ENCODE data around the gene EHHADH.

EHHADH gene

GRCh38 chr3:185212559-185212958 lies 41.3 kb downstream of the EHHADH start:
- H3K9me3 ChIP-seq (ENCODE audit: control insufficient read depth, low read length): no peaks in the 10 kb centered on the region
- no peak overlapping the region for H2BK12ac ChIP-seq (ENCODE audit: low read length in 2 of 2)

GRCh38 chr3:185212086-185212485 lies 41.8 kb downstream of the EHHADH start:
- DNase-seq: no peak
- Histone ChIP-seq H2BK120ac (ENCODE audit: low read depth, low read length) (no peak overlapping the region), H3K9ac (ENCODE audit: low read length) (no peak overlapping the region), H3K14ac (ENCODE audit: low read length in 2 of 2) (no peak overlapping the region), H2BK12ac (ENCODE audit: low read length in 2 of 2) (no peak overlapping the region), H4K8ac (ENCODE audit: low read length) (no peak overlapping the region), H3K9me3 (ENCODE audit: control insufficient read depth, low read length) (no peaks in the 10 kb centered on the region), H3K27me3 (ENCODE audit: control insufficient read depth in 1 of 2, insufficient read depth in 1 of 2, low read length in 2 of 2) (no peaks in the 10 kb centered on the region), H3K4me1 (ENCODE audit: control insufficient read depth, insufficient read depth, low read depth, low read length) (peaks cover 3% of the 10 kb centered on the region), H3K4me2 (ENCODE audit: low read length, poor library complexity, severe bottlenecking) (no peak overlapping the region), H2BK5ac (ENCODE audit: low read depth, low read length, poor library complexity, severe bottlenecking) (no peak overlapping the region), H4K91ac (ENCODE audit: low read length) (no peak overlapping the region), H3K4ac (ENCODE audit: low read depth in 1 of 2, low read length in 2 of 2) (no peak overlapping the region), H2AK5ac (ENCODE audit: low read length, severe bottlenecking) (no peak overlapping the region), H3K27ac (ENCODE audit: low read length, poor library complexity, severe bottlenecking) (no peak overlapping the region), H3K4me3 (ENCODE audit: insufficient read depth in 1 of 2, low read depth in 1 of 2, low read length in 2 of 2) (no peak overlapping the region), H2AFZ (ENCODE audit: low read depth, low read length) (no peak overlapping the region), H3K23ac (ENCODE audit: low read length in 2 of 2) (no peak overlapping the region), H2BK15ac (ENCODE audit: low read depth, poor library complexity, severe bottlenecking) (no peak overlapping the region), H3K18ac (ENCODE audit: low read depth in 1 of 2, low read length in 2 of 2) (no peak overlapping the region), H3K79me1 (replicated peaks; ENCODE audit: low read length, poor library complexity, severe bottlenecking) (no peaks in the 10 kb centered on the region), H3K36me3 (ENCODE audit: control insufficient read depth in 1 of 2, insufficient read depth in 2 of 2, low read depth in 1 of 2, low read length in 2 of 2) (no peaks in the 10 kb centered on the region)
- WGBS: 94% methylated on average over 4 of the region's 4 CpGs

More at GRCh38 chr3:185212559-185212958, 41.3 kb downstream of the EHHADH start:
- H3K18ac ChIP-seq (ENCODE audit: low read depth in 1 of 2, low read length in 2 of 2): no peak overlapping the region
- H3K79me1 ChIP-seq (replicated peaks; ENCODE audit: low read length, poor library complexity, severe bottlenecking): no peaks in the 10 kb centered on the region
- no peaks in the 10 kb centered on the region for H3K27me3 ChIP-seq (ENCODE audit: control insufficient read depth in 1 of 2, insufficient read depth in 1 of 2, low read length in 2 of 2)
- no peak overlapping the region for H3K27ac ChIP-seq (ENCODE audit: low read length, poor library complexity, severe bottlenecking)
- H2BK15ac ChIP-seq (ENCODE audit: low read depth, poor library complexity, severe bottlenecking): no peak overlapping the region
- no peak overlapping the region for H3K14ac ChIP-seq (ENCODE audit: low read length in 2 of 2)
- H3K36me3 ChIP-seq (ENCODE audit: control insufficient read depth in 1 of 2, insufficient read depth in 2 of 2, low read depth in 1 of 2, low read length in 2 of 2): no peaks in the 10 kb centered on the region
- no peak overlapping the region for H2BK5ac ChIP-seq (ENCODE audit: low read depth, low read length, poor library complexity, severe bottlenecking)
- no peak overlapping the region for H2AK5ac ChIP-seq (ENCODE audit: low read length, severe bottlenecking)
- DNase-seq: no peak
- 89% methylated on average over 3 of the region's 5 CpGs for WGBS
- H3K23ac ChIP-seq (ENCODE audit: low read length in 2 of 2): no peak overlapping the region
- H3K4me1 ChIP-seq (ENCODE audit: control insufficient read depth, insufficient read depth, low read depth, low read length): peaks cover 4% of the 10 kb centered on the region
- no peak overlapping the region for H2AFZ ChIP-seq (ENCODE audit: low read depth, low read length)
- H2BK120ac ChIP-seq (ENCODE audit: low read depth, low read length): no peak overlapping the region
- H3K9ac ChIP-seq (ENCODE audit: low read length): no peak overlapping the region
- no peak overlapping the region for H4K8ac ChIP-seq (ENCODE audit: low read length)
- no peak overlapping the region for H4K91ac ChIP-seq (ENCODE audit: low read length)
- H3K4me3 ChIP-seq (ENCODE audit: insufficient read depth in 1 of 2, low read depth in 1 of 2, low read length in 2 of 2): no peak overlapping the region
- H3K4ac ChIP-seq (ENCODE audit: low read depth in 1 of 2, low read length in 2 of 2): no peak overlapping the region
- H3K4me2 ChIP-seq (ENCODE audit: low read length, poor library complexity, severe bottlenecking): no peak overlapping the region

- Histone ChIP-seq H2AK5ac (ENCODE audit: low read length, severe bottlenecking) (no peak overlapping the region), H3K4me1 (ENCODE audit: control insufficient read depth, insufficient read depth, low read depth, low read length) (no peaks in the 10 kb centered on the region), H3K36me3 (ENCODE audit: control insufficient read depth in 1 of 2, insufficient read depth in 2 of 2, low read depth in 1 of 2, low read length in 2 of 2) (no peaks in the 10 kb centered on the region), H3K14ac (ENCODE audit: low read length in 2 of 2) (no peak overlapping the region), H2AFZ (ENCODE audit: low read depth, low read length) (no peak overlapping the region), H3K27me3 (ENCODE audit: control insufficient read depth in 1 of 2, insufficient read depth in 1 of 2, low read length in 2 of 2) (no peaks in the 10 kb centered on the region), H3K9ac (ENCODE audit: low read length) (no peak overlapping the region), H2BK15ac (ENCODE audit: low read depth, poor library complexity, severe bottlenecking) (no peak overlapping the region), H2BK12ac (ENCODE audit: low read length in 2 of 2) (no peak overlapping the region), H3K4me3 (ENCODE audit: insufficient read depth in 1 of 2, low read depth in 1 of 2, low read length in 2 of 2) (no peak overlapping the region), H2BK120ac (ENCODE audit: low read depth, low read length) (no peak overlapping the region), H3K18ac (ENCODE audit: low read depth in 1 of 2, low read length in 2 of 2) (no peak overlapping the region), H4K91ac (ENCODE audit: low read length) (no peak overlapping the region), H4K8ac (ENCODE audit: low read length) (no peak overlapping the region), H3K9me3 (ENCODE audit: control insufficient read depth, low read length) (no peaks in the 10 kb centered on the region), H2BK5ac (ENCODE audit: low read depth, low read length, poor library complexity, severe bottlenecking) (no peak overlapping the region), H3K79me1 (replicated peaks; ENCODE audit: low read length, poor library complexity, severe bottlenecking) (no peaks in the 10 kb centered on the region), H3K4ac (ENCODE audit: low read depth in 1 of 2, low read length in 2 of 2) (no peak overlapping the region), H3K27ac (ENCODE audit: low read length, poor library complexity, severe bottlenecking) (no peak overlapping the region), H3K4me2 (ENCODE audit: low read length, poor library complexity, severe bottlenecking) (no peak overlapping the region), H3K23ac (ENCODE audit: low read length in 2 of 2) (no peak overlapping the region)
- DNase-seq: no peak
- 97% methylated on average over 3 of the region's 4 CpGs for WGBS
These were observed 43.2 kb downstream of the EHHADH start for GRCh38 chr3:185210621-185211142.

GRCh38 chr3:185208823-185209222 lies 45.0 kb downstream of the EHHADH start:
- H3K4ac ChIP-seq (ENCODE audit: low read depth in 1 of 2, low read length in 2 of 2): no peak overlapping the region
- no peak overlapping the region for H3K14ac ChIP-seq (ENCODE audit: low read length in 2 of 2)
- no peak overlapping the region for H2AFZ ChIP-seq (ENCODE audit: low read depth, low read length)
- H2BK120ac ChIP-seq (ENCODE audit: low read depth, low read length): no peak overlapping the region
- H4K91ac ChIP-seq (ENCODE audit: low read length): no peak overlapping the region
- no peak overlapping the region for H2BK15ac ChIP-seq (ENCODE audit: low read depth, poor library complexity, severe bottlenecking)
- no peak overlapping the region for H2AK5ac ChIP-seq (ENCODE audit: low read length, severe bottlenecking)
- H3K4me1 ChIP-seq (ENCODE audit: control insufficient read depth, insufficient read depth, low read depth, low read length): no peaks in the 10 kb centered on the region
- no peak overlapping the region for H3K23ac ChIP-seq (ENCODE audit: low read length in 2 of 2)
- H3K36me3 ChIP-seq (ENCODE audit: control insufficient read depth in 1 of 2, insufficient read depth in 2 of 2, low read depth in 1 of 2, low read length in 2 of 2): no peaks in the 10 kb centered on the region
- no peak overlapping the region for H3K9ac ChIP-seq (ENCODE audit: low read length)
- H2BK12ac ChIP-seq (ENCODE audit: low read length in 2 of 2): no peak overlapping the region
- H3K27me3 ChIP-seq (ENCODE audit: control insufficient read depth in 1 of 2, insufficient read depth in 1 of 2, low read length in 2 of 2): no peaks in the 10 kb centered on the region
- H3K4me3 ChIP-seq (ENCODE audit: insufficient read depth in 1 of 2, low read depth in 1 of 2, low read length in 2 of 2): no peak overlapping the region
- no peak overlapping the region for H3K4me2 ChIP-seq (ENCODE audit: low read length, poor library complexity, severe bottlenecking)
- no peaks in the 10 kb centered on the region for H3K9me3 ChIP-seq (ENCODE audit: control insufficient read depth, low read length)
- no peak overlapping the region for H2BK5ac ChIP-seq (ENCODE audit: low read depth, low read length, poor library complexity, severe bottlenecking)
- no peak overlapping the region for H3K27ac ChIP-seq (ENCODE audit: low read length, poor library complexity, severe bottlenecking)
- no peak overlapping the region for H3K18ac ChIP-seq (ENCODE audit: low read depth in 1 of 2, low read length in 2 of 2)
- DNase-seq: no peak
- H3K79me1 ChIP-seq (replicated peaks; ENCODE audit: low read length, poor library complexity, severe bottlenecking): no peaks in the 10 kb centered on the region
- WGBS: no CpG with 5 or more reads among the region's 1 CpG
- no peak overlapping the region for H4K8ac ChIP-seq (ENCODE audit: low read length)

Measured in mesenchymal stem cell (in vitro differentiated cells and primary cell).